ENCODE results near the gene IMPG1. TPM values are rescaled to one million over a fixed set of nuclear protein-coding genes. Genes with fewer than 3 reads are reported as not detected.

The IMPG1 gene
- total RNA-seq, 1 donor from 2014 or later, result not detected

GRCh38 chr6:75986935-75987334 is 85.5 kb downstream of the IMPG1 start:
- no peak overlapping the region for H3K4me3 ChIP-seq (ENCODE audit: low read depth, low read length)
- no peaks in the 10 kb centered on the region for H3K27me3 ChIP-seq (ENCODE audit: control insufficient read depth, insufficient read depth, low read length)
- H3K36me3 ChIP-seq (ENCODE audit: control insufficient read depth, insufficient read depth, low read length), result no peaks in the 10 kb centered on the region
- TF ChIP-seq CTCF (IDR thresholded peaks at IDR 0.05; ENCODE audit: insufficient read depth, low read length, poor library complexity, severe bottlenecking), result no peak
- DNase-seq (ENCODE audit: low read depth), result no peak

GRCh38 chr6:75975904-75976303 is 96.6 kb downstream of the IMPG1 start:
- H3K4me3 ChIP-seq (ENCODE audit: low read depth, low read length), result no peak overlapping the region
- DNase-seq (ENCODE audit: low read depth), result no peak
- H3K36me3 ChIP-seq (ENCODE audit: control insufficient read depth, insufficient read depth, low read length), result no peaks in the 10 kb centered on the region
- no peak for TF ChIP-seq CTCF (IDR thresholded peaks at IDR 0.05; ENCODE audit: insufficient read depth, low read length, poor library complexity, severe bottlenecking)
- H3K27me3 ChIP-seq (ENCODE audit: control insufficient read depth, insufficient read depth, low read length), result no peaks in the 10 kb centered on the region

GRCh38 chr6:75970093-75970492 is 102.4 kb downstream of the IMPG1 start:
- no peak for TF ChIP-seq CTCF (IDR thresholded peaks at IDR 0.05; ENCODE audit: insufficient read depth, low read length, poor library complexity, severe bottlenecking)
- H3K36me3 ChIP-seq (ENCODE audit: control insufficient read depth, insufficient read depth, low read length), result no peaks in the 10 kb centered on the region
- H3K27me3 ChIP-seq (ENCODE audit: control insufficient read depth, insufficient read depth, low read length), result no peaks in the 10 kb centered on the region
- H3K4me3 ChIP-seq (ENCODE audit: low read depth, low read length), result no peak overlapping the region
- no peak for DNase-seq (ENCODE audit: low read depth)

GRCh38 chr6:75968143-75968542 is 104.3 kb downstream of the IMPG1 start:
- Histone ChIP-seq H3K27me3 (ENCODE audit: control insufficient read depth, insufficient read depth, low read length) (no peaks in the 10 kb centered on the region), H3K36me3 (ENCODE audit: control insufficient read depth, insufficient read depth, low read length) (no peaks in the 10 kb centered on the region), H3K4me3 (ENCODE audit: low read depth, low read length) (no peak overlapping the region)
- DNase-seq (ENCODE audit: low read depth), result no peak
- TF ChIP-seq CTCF (IDR thresholded peaks at IDR 0.05; ENCODE audit: insufficient read depth, low read length, poor library complexity, severe bottlenecking), result no peak

- no peaks in the 10 kb centered on the region for H3K27me3 ChIP-seq (ENCODE audit: control insufficient read depth, insufficient read depth, low read length)
- no peak for TF ChIP-seq CTCF (IDR thresholded peaks at IDR 0.05; ENCODE audit: insufficient read depth, low read length, poor library complexity, severe bottlenecking)
- no peak for DNase-seq (ENCODE audit: low read depth)
- no peak overlapping the region for H3K4me3 ChIP-seq (ENCODE audit: low read depth, low read length)
- H3K36me3 ChIP-seq (ENCODE audit: control insufficient read depth, insufficient read depth, low read length), result no peaks in the 10 kb centered on the region
Measured at GRCh38 chr6:75963569-75963968, 108.9 kb downstream of the IMPG1 start.

GRCh38 chr6:75952128-75952527 is 120.3 kb downstream of the IMPG1 start:
- DNase-seq (ENCODE audit: low read depth), result no peak
- H3K27me3 ChIP-seq (ENCODE audit: control insufficient read depth, insufficient read depth, low read length), result no peaks in the 10 kb centered on the region
- TF ChIP-seq CTCF (IDR thresholded peaks at IDR 0.05; ENCODE audit: insufficient read depth, low read length, poor library complexity, severe bottlenecking), result no peak
- H3K4me3 ChIP-seq (ENCODE audit: low read depth, low read length), result no peak overlapping the region
- no peaks in the 10 kb centered on the region for H3K36me3 ChIP-seq (ENCODE audit: control insufficient read depth, insufficient read depth, low read length)
